Suprapubic skin (tissue), 4 donors: Measurements from ENCODE around the gene C19orf25.

Source experiments
- CTCF ChIP-seq, 2 donors: fragments of 200-600 bp in 1 of 2; fragments of 450-650 bp in 1 of 2; sonication (generic) in 1 of 2; IDR thresholded peaks; one replicate each; pipeline ENCODE4 v1.5.1; 2016 to 2019; ENCODE audit warnings: antibody characterized with exemption in 2 of 2, mild to moderate bottlenecking in 1 of 2, moderate library complexity in 1 of 2
- POLR2A ChIP-seq, 2 donors: fragments of 450-650 bp; IDR thresholded peaks; one replicate each; pipeline ENCODE4 v1.6.1; 2017; ENCODE audit warnings: antibody characterized with exemption in 2 of 2, mild to moderate bottlenecking in 2 of 2, moderate library complexity in 2 of 2
- POLR2AphosphoS5 ChIP-seq, 3 donors: sonication (generic); formaldehyde crosslinking; IDR thresholded peaks; one replicate each; pipeline ENCODE4 v1.6.1; 2017; ENCODE audit warnings: antibody characterized with exemption in 3 of 3

DNA sequence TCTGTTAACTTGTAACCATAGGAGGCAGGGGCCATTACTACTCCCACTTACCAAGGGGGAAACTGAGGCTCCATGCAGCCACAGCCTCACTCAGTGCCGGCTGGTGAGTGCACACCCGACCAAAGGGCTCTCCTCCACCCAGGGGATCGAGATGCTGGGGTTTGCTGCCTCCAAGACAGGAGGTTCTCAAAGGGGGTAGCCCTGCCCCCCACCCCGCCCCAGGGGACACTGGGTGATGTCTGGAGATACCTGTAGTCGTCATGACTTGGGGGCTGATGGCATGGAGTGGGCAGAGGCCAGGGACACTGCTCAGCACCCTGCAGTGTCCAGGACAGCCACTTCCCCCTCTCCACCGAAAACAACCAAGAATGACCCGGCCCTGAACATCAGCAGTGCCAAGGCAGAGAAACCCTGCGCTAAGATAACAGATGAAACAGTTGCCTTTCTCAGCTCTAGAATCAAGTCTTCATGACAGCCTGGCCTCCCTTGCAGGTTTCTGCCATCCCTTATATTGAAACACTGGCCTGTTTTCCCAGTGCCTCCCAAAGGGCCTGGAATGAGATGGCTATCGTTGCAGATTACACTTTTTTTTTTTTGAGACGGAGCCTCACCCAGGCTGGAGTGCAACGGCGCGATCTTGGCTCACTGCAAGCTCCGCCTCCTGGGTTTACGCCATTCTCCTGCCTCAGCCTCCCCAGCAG is 15.2 kb upstream of the C19orf25 start:
- TF ChIP-seq CTCF (IDR thresholded peaks at IDR 0.05), result no peak
- no peak for TF ChIP-seq POLR2AphosphoS5 (IDR thresholded peaks at IDR 0.05)
- TF ChIP-seq POLR2A (IDR thresholded peaks at IDR 0.05), result no peak
